ELF-1 (cell line): ENCODE measurements around the gene EIF5B.

Experiments used
- DNase-seq: peaks from one replicate; pipeline ENCODE4 v3.0.0-alpha.2; 2016; ENCODE audit warnings: low read depth, low spot score

The EIF5B gene

DNA sequence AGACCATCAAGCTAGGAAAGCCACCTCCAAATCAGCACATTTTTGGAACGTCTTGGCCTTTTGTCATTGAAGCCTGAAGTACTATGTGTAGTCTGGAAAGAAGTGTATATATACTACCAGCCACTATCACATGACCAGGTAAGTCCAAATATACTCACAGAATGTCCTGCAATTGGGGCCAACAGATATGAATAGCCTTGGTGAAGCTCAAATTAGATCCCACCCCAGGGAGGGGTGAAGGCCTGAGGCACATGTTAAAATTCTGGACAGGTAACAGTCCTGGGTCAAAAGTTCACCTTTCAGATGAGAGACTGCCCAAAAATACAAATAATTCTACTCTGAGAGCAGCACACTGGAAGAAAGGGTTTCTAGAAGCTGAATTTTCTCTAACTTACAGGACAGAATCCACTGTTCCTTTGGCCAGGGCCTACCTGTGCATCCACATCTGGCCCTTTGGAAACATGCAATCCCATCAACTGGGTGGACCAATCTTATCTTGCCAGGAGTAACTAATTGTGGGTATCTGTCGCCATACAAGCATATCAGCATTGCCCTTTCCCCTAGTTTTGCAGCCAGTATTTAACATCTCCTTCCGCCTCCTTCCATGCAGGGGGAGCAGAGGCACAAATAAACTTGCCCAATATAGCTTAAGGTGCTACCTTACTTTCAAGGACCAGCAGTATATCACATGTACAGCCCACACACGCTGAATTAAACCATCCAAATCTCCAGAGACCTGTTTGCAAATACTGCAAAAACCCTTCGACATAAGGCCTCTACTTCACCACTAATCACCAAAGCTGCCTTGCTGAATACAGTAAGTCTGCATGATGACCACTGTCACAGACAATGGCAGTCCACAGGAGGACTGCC lies 67.8 kb downstream of the EIF5B start:
- no peak for DNase-seq

DNA sequence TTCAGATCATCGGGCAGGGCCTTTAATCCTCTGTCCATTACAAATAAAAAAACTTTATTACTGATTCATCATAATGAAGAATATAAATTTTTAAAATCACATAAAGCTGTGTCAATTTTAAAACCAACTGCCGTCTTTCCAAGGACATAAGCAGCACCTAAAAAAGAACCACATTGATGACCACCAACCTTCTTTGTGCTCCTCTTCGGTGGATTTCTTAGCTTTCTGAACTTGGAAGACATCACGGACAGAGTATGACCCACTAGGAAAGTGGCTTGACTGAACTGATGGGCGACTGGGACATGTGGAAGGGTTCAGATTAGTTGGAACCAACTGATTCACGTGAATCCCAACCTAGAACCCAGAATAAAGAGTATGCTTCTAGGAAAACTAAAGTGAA lies 68.9 kb downstream of the EIF5B start:
- DNase-seq, result no peak

DNA sequence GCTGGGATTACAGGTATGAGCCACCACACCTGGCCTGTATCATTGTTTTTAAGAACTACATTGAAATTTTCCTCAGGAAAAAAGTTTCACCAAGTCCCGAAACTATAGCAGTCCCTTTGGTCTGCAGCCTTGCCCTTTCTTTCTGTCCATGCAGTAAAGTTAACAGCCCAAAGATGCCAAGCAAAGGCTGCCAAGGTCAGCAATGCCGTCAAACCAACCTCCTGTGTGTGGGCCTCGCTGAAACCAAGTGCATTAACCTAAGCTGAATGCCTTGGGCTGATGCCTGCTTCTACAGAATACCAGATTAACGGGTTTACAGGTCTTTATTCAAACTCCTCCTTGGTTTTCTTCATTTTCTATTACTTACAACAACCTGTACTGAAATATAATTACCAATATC lies 73.1 kb downstream of the EIF5B start:
- no peak for DNase-seq

DNA sequence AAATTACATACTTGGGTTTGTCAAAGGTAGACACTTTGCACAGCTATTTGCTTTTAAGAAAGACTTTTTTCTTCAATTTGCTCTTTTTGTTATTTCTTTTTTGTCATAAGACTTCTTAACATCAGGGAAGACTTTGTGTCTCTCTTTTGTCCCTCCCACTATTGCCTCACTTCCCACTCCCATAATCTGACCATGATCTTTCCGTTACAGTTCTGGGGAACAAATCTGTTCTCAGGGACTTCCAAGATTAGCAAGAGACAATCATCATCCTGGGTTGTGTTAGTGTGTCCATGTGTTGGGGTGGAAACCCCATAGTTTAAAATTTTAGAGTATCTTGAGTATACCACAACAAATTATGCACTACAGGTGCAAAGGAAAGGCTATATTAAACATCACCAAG lies 77.4 kb downstream of the EIF5B start:
- no peak for DNase-seq

DNA sequence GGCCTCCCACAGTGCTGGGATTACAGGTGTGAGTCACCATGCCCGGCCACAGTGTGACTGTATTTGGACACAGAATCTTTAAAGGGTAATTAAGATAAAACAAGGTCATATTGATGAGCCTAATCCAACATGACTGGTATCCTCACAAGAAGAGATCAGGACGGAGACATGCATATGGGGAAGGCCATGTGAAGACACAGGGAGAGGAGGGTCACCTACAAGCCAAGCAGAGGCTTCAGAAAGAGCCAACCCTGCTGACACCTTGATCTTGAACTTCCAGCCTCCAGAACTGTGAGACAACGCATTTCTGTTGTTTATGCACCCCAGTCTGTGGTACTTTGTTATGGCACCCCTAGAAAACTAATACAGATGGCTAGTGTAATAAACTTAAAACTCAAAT lies 80.2 kb downstream of the EIF5B start:
- no peak for DNase-seq

DNA sequence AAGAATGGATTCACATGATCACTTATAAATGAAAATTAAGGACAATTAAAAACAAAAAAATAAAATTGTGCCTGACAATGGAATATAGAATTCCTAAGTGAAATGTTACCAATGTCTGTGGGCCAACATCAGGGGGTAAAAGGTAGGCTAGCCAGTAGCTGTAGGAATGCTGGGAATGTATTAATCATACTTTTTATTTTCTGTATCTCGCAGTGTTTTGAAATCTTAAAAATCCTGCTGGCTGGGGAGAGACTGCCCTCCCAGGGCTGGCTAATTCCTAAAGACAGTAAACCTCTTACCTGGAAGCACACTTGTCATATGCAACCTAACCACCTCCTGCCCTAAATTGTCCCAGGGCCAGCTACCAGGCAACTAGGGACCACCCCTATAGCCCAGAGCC lies 82.8 kb downstream of the EIF5B start:
- DNase-seq, result no peak

DNA sequence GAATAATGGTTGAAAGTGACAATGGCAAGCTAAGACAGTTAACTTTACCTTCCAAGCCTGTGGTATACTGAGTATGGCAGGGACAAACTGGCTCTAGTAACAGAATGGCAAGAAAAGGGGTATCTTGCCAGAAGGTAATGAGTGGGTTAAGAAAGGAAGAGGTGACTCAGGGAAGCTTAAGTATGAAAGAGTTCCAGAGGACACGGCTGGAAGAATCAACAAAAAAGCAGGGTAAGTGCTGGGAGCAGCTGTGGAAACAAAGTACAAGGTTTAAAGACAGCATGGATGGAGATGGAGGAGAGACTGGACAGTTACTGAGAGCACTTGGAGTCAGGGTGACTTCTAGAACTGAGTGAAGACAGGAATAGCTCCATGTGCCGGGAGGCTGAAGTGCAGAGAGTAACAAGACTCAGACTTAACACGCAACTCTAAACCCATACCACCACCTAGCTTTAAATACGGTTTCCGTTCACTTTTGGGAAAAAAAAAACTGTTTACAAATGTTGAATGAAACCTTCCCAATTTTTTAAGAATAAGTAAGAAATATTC lies 83.6 kb downstream of the EIF5B start:
- no peak for DNase-seq

DNA sequence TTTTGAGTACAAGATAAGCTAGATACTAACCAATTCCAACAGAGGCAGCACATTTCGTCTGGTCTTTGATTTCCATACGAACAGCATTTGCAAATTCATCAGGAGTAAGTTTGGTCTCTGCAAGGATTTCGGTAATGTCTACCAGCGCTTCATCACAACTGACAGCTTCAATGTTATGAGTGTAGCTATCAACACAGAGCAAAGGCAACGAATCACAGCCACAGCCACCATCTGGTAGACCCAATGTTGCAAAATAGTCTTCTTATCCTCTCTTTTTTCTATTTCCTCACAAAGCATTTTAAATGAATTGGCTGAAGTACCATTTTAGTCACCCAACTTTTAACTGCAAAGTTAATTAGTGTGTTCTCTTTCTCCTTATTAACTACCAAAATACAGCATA lies 84.3 kb downstream of the EIF5B start:
- no peak for DNase-seq

DNA sequence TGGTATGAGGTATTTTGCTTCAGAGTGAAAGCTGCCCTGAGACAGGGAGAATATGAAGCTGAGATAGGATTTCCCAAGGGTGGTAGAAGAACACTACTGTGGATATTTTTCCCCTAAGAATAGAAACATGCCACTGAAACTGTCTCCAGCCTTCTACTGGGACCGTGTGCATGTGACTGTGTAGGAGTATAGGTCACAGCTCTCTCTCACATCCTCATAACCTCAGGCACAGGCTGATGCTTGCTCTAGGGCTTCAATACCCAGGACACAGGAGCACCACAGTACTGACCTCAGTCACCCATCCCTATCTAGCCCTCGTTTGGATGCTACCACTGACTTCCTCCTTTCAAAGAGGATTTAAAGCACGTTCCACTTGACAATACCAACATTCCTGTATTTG lies 85.4 kb downstream of the EIF5B start:
- no peak for DNase-seq

DNA sequence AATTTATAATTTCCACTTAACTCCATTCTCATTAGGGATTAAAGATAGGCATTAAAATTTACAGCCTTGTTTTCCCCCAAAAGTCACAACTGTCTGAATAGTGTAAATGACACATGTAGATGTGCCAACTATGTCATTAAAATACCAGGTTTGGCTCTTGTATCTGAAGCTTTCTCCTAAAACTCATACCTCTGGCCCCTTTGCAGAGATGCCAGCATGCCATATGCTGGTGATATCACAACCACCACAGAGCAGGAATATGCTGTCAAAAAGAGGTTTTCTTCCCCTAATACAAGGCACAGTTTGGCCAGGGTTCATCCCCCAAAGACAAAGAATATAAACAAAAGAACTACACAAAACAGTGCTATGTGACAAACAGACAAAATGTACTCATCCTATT lies 87.2 kb downstream of the EIF5B start:
- DNase-seq, result no peak

DNA sequence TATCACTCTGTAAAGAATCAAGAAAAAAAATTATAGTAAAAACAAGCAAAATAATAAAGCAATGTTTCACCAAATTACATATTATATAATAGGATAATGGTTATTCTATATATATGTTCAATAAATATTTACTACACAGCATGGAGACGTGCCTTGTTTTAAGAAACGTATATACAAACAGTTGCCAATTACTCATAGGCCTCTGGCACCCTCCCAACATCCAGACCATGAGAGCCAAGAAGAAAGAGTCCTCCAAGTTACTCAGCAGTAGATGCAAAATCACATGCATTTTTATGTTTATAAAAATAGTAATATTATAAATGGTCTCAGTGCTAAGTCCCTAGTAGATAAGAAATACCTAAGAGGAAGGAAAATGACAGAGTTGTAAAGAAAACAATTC lies 87.8 kb downstream of the EIF5B start:
- DNase-seq, result no peak

DNA sequence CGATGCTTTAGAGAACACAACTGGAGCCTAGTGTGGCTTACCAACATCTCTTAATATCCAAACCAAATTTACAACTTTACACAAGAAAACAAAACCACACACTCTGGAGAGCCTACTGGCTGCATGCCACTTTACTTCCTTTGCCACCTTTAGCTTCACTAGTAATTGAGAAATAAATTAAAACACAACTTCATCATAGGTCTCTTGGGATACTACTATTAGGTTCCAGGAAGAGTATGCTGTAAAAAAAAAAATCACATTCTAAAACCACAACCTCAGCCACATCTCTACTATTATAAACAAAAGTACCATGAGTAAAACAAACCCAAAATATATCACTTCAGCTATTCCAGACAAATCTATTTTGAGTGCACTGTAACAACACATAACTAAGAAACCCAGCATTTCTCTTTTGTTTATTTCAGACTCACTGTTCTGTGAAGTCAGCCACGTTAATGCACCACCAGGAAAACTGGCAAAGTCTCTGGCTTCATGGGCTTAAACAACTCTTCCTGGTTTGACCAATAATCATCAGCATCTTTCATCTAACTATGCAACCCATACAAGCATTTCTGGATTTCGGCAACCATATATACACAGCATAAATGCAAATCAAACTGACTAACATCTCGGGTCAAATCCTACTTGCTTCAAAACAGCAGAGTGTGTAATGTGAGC lies 93.6 kb downstream of the EIF5B start:
- DNase-seq, result no peak

DNA sequence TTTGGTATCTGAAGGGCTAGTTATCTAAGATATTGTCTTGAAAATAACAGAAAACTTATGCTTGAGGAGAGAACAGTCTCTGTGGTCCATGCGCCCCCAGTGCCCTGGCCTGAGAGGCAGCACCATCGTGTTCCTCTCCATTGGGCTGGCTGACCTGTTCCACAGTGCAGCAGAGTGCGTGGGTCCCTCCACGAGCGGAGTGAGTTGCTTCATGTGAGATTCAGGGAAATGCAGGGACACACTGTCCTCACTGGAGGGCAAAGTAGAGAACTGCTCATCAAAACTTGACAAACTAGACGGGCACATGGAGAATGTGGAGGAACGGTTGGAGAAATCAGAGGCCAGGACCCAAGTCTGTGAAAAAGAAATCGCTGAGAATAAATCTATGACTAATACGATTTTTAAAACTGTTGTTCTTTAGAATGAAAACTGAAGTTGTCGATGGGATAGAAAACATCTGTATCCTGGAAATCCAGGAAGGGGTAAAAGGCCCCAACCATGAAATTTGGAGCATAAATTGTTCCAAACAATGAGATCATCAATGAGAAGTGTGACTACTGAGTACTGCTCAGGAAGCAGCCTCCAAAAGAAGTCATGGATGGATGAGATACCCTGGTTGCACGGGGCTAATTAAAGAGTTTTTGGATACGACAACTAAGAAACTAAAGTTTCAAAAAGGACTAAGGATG lies 94.5 kb downstream of the EIF5B start:
- DNase-seq, result no peak

DNA sequence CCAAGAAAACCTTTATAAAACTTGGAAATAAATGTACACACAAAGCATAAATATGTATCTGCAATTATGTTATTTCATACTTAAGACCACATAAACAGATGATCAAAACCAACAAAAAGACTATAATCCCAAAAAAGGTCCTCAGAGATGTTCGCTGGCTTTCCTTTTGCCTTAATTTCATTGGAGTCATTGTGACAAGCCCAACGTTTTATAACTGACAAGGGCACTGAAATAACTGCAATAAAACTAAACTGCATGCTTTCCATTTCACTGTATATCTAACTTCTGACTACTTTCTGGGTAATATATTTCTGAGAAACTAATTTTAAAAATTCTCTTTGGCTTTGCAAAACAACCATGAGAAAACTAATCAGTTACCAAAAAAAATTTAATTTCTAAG lies 96.2 kb downstream of the EIF5B start:
- DNase-seq, result no peak

DNA sequence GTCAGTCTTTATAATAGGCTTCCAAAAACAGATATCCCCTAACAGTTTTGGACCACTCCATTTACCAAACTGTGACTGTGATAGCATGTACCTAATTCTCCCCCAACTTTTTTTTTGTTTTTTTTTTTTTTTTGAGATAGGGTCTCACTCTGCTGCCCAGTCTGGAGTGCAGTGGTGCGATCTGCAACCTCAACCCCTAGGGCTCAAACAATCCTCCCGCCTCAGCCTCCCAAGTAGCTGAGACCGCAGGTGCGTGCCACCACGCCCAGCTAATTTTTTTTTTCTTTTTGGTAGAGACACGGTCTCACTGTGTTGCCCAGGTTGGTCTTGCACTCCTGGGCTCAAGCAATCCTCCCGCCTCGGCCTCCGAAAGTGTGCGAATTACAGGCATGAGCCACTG lies 99.7 kb downstream of the EIF5B start:
- DNase-seq, result no peak

DNA sequence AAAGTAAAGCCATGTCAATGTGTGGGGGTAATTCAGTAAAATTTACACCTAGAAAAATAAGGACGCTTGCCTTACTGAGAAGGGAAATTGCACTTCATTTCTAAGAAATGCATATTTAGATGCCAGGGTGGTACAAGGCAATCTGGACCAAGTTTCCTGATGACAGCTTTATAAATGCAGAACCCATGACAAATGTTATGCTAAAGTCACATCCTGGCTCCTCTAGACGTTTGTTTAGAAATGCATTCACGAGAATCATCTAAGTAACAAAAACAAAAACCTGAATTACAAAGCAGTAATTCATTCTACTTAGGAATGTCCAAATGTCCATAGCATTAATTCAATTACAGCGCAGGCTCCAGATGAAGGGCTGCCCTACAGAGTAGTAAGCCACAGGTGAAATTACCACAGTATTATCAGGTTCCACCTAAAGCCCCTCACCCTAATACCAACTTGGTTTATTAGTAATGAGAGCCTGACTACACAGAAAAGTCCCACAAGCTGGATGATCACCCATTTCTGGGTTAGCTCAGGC lies 102.8 kb downstream of the EIF5B start:
- no peak for DNase-seq

DNA sequence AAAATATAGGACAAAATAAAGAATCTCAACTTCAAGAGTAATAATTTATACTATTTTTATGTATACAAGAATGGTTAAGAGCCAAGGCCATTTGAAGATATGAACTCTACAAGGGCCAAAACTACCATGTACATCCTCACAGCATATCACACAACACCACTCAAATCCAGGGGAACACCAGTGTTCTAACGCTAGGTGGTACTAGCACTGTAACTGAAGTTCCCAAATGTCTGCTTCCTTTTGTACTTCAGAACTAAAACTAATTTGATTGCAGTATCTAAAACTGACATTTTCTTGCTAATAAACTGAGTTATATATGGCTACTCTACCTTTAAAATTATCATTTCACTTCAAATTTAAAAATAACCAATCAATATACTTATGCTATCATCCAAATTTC lies 105.6 kb downstream of the EIF5B start:
- no peak for DNase-seq

DNA sequence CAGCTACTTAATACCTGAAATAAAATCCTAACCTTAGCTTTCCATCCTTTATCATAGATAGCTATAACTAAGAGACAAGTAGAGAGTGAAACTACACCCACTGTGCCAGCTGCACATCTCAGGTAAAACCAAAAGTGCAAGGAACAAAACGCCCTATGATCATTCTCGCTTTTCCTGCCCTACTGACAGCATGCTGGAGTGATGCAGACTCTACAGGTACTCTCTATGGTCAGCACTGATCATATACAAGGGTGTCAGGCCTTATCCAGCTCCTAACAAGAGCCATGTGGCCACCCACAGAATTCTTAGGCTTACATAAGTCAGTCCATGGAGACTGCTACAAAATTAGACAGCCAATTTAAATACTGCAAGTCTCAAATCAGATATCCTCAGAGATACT lies 107.0 kb downstream of the EIF5B start:
- no peak for DNase-seq

DNA sequence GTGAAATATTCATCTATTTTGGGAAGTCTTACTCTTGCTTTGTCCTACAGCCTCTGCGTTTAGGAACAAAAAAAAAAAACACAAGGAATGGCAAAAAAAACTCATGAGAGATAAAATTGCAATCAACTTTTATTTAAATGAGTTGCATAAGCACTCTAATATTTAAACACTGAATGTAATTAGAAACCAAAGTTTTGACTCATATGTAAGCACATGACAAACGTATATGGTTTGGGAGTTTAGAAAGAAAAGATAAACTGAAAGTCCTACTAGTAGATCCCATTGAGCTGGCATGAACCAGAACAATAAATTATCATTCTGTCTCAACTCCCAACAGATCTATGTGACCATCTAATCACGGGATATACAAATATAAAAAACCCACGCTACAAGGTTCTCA lies 107.9 kb downstream of the EIF5B start:
- DNase-seq, result no peak

DNA sequence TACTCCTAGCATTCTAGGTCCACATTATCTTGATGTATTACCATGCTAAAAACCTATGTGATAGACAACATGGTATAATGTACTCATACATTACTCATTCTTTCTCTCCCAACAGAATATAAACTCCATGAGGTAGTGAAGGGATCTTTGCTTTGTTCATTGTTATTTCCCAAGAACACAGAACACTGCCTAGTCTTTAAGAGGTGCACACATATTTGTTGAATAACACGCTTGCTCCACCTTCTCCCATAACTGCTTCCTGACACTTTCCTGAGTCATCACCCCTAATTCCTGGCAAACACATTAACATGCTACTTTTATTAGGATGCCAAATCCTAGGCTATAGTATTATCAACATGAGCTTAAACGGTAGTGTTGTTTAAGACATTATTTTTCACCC lies 111.4 kb downstream of the EIF5B start:
- no peak for DNase-seq

DNA sequence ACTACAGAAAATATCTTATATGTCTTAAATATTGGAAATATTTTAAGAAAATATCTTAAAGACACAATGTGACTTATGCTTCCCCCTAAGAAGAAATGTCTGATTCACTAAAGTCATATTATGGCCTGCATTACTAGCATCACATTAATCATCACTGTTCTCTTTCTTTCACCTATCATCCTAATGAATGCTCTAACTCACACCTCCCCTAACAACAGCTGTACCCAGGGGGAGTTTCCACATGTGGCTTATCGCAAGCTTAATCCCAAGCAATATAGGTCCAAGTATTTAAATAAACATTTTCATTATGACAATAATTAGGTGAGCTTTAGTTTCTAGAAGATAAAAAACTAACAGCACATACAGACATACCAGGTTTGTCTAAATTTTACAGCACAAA lies 113.0 kb downstream of the EIF5B start:
- no peak for DNase-seq
